Measurements from ENCODE around the gene RSPO3.
"Not testable (repeated sequence)": the region's sequence is repeated elsewhere in the genome, so short reads cannot be mapped to it uniquely, and the experiment has no call there.

Gene RSPO3

DNA sequence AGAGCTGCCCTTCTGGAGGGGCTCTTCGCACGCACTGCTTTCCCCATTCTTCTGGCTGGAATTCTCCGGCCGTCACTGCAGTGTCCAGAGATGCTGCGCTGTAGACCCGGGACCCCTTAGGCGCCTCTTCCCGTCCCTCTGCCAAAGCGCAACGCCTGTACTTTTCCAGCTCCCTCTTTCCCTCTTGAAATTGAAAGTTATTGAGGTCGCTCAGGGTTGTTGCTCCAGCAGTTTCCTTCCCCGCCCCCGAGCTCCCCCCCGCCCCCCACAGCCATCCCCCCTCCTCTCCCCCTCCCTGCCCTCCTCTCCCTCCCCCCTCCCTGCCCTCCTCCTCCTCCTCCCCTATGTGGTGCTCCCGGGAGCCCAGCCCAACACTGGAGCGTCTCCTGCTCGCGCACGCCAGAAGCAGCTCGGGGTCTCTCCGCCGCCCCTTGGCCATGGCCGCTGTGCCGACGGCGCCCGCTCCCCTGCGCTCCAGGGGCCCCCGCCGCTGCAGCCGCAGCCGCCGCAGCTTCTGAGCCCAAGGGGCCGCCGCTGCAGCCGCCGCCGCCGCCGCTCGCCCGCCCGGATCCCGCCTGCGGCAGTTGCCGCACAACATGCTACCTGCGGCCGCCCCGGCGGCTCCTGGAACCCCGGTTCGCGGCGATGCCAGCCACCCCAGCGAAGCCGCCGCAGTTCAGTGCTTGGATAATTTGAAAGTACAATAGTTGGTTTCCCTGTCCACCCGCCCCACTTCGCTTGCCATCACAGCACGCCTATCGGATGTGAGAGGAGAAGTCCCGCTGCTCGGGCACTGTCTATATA lies at the start of gene RSPO3:
Gene RSPO3, plus strand, starts transcription at position 374 of the 804 bp plus-strand sequence. CDS start 522 bp downstream, outside the sequence.
- no peak for DNase-seq

- DNase-seq = peak; percentile 11
These were observed 48.7 kb upstream of the RSPO3 start for GRCh38 chr6:127069659-127070279.

- no peak for DNase-seq
These were observed 45.2 kb upstream of the RSPO3 start for GRCh38 chr6:127073222-127073621.

DNA sequence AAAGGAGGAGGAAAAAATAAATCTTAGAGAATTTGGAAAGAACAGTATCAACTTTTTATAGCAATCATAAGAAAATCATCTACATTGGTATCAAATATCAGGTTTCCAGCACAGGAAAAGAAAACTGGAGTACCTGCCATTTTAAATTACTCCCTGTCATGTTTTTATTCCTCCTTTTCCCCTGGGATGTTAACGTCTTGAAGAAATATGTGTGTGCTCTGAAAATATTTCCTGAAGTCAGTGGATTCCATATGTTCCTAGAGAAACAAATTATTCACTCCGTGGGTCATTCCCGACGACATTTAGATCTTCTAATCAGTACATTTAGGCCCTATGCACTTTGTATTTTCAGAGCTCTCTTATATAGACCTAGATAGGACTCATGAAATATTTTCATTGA lies 42.0 kb upstream of the RSPO3 start:
- no peak for DNase-seq

- DNase-seq = no peak
These were observed 40.6 kb upstream of the RSPO3 start for GRCh38 chr6:127077886-127078285.

- DNase-seq = no peak
These were observed 39.8 kb upstream of the RSPO3 start for GRCh38 chr6:127078669-127079068.

DNA sequence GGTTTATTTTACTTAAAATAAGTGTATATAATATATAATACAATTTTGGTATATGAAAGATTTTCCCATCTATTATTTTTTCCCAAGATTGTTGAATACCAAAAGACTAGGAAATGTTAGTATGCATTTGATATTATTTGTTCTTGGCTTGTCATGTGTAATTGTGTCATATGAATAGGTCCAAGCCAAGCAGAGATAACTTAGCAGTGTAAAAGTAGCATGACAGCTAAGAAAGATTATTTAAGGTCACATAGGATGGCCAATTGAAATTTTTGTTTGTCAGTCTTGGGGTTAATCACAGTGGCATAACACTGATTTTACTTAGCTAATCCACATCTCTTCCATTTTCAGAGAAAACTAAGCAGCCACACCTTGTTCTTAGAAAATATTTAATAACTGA lies 38.8 kb upstream of the RSPO3 start:
- DNase-seq = no peak

DNA sequence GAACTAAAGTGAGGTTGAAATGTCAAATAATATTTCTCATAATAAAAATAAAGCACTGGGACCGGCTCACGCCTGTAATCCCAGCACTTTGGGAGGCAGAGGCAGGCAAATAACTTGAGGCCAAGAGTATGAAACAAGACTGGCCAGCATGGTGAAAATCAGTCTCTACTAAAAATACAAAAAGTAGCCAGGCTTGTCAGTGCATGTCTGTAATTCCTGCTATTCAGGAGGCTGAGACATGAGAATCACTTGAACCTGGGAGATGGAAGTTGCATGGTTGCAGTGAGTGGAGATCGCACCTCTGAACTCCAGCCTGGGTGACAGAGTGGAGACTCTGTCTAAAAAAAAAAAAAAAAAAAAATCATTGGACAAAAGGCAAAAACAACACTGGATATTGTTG lies 38.4 kb upstream of the RSPO3 start:
- no peak for DNase-seq

GRCh38 chr6:127083231-127083962 lies 35.1 kb upstream of the RSPO3 start:
- no peak for DNase-seq

- DNase-seq = no peak
These were observed 34.5 kb upstream of the RSPO3 start for GRCh38 chr6:127083963-127084310.

- no peak for DNase-seq
These were observed 33.3 kb upstream of the RSPO3 start for GRCh38 chr6:127085181-127085580.

- no peak for DNase-seq
These were observed 28.4 kb upstream of the RSPO3 start for GRCh38 chr6:127090051-127090450.

DNA sequence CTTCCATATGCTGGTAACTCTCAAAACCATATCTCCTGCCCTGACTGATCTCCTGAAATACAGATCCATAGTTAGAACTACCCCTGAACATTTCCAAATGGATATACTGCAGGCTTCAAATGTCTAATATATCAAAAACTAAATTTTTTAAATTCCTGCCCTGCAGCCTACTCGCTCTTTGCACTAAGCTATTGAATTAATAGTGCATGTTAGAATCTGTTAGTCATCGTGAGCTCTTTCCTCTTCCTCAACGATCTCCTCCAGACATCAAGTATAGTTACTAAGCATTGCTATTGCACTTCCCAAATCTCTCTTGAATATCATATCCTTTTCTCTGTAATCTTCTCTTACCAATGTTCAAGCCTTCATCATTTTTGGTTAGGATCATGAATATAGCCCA lies 26.0 kb upstream of the RSPO3 start:
- DNase-seq = no peak

DNA sequence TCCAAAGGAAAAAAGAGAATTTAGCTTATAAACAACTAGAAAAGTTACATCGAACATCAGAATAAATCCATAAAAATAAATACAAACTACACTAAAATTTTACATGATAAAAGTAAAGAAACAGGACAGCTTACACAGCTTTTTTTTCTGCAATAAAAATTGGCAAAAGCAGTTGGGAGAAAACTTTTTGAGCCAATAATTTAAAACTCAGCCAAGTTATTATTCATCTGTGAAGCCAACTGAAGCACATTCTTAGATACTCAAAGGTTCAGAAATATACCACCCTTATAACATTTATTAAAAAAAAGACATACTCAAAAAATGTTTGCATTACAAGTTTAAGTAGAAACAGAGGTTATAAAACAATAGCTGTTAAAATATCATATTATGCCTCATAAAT lies 23.7 kb upstream of the RSPO3 start:
- no peak for DNase-seq

- DNase-seq = no peak
These were observed 22.3 kb upstream of the RSPO3 start for GRCh38 chr6:127096167-127096566.

DNA sequence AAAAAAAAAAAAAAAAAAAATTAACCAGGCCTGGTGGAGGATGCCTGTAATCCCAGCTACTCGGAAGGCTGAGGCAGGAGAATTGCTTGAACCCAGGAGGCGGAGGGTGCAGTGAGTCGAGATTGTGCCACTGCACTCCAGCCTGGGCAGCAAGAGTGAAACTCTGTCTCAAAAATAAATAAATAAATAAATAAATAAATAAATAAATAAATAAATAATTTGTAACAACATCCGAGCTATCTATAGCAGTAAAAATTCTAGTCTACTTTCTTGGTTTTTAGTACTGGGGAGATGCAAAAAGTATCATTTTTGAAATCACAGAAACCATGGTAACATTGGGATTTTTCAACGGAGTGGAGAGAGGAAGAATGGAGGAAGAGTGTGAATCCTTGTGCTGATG lies 21.0 kb upstream of the RSPO3 start:
- not testable (repeated sequence) for DNase-seq

DNA sequence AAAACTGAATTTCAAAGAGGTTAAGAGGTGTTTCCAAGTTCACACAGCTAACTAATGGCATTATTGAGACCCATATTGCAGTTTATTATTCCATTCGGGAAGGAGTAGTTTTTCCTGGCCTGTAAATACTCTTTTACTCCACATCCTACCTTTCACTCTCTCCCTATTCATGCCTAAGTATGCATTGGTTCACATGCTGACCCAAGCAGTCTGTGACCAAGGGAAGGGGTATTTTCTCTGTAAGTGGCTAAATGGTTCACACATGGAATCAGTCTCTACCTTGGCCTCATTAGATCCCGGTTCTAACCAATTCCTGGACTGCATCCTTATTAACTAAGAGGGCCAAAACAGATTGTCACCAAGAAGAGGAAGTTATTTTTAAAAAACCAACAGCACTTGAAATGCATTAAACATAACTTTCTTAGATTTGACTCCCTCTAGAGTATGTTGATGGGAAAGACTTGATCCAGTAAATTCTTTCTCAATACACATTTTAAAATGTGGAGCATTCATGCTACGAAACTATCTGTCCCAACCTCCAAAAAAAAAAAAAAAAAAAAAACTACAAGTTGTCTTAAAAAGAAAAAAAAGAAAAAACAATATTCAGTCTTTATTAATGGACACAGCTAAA lies 17.8 kb upstream of the RSPO3 start:
- DNase-seq = no peak

- DNase-seq = no peak
These were observed 16.2 kb upstream of the RSPO3 start for GRCh38 chr6:127102299-127102698.

GRCh38 chr6:127102859-127103258 lies 15.6 kb upstream of the RSPO3 start:
- no peak for DNase-seq

DNA sequence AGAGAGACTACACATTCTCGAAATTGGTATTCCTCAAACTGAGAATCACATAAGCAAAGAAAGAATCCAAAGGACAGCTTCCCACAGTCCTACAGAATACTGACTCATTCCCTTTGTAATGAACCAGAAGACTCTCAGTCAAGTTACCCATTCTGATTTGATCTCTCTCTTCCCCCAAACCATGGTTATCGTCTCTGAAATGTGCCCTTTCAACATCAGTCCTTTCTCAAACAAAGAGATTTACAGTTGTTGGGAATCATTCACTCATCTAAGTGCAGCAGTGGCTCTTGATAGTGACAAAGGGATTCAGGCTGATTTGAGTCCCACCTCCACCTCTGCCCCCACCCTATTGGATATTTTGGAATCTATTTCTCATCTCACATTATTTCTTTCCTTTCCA lies 15.0 kb upstream of the RSPO3 start:
- no peak for DNase-seq

DNA sequence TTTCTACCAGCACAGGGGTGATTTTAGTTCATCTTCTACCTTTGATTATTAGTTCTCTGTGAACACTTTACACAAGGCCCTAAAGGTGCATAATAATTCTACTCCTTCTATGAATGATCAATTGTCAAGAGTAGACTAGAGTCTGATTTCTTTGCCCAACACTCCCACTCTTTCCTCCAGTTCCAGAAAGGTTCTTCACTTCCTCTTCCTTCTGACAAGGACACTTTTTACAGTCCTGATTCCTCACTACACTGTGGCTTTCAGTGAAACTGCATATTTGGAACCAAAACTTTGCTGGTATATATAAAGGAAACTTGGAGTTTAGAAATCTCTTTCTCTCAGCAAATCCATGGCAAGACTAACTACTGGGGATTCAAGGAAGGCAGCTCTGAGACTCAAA lies 10.6 kb upstream of the RSPO3 start:
- DNase-seq = no peak

DNA sequence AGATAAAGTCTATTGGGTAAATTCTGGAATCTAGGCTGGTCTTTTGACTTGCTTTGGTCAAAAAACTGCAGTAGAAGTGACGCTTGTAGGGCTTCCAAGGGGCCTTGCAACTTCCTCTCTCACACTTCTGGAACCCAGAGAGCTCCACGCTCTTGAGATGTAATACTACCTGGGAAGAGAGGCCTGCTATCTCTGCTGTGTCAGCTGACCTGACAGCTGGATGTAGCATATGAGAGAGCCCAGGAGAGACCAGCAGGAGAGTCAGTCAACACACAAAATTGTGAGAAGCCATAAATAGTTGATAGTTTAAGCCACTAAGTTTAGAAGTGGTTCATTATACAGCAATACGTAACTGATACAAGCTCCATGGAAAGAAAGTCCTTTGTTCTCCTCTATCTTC lies 7.8 kb upstream of the RSPO3 start:
- no peak for DNase-seq

- no peak for DNase-seq
These were observed 6.9 kb upstream of the RSPO3 start for GRCh38 chr6:127111526-127111925.
